HG02885 (cell line): ENCODE measurements around the gene GP2.
"Not testable (repeated sequence)": the region's sequence is repeated elsewhere in the genome, so short reads cannot be mapped to it uniquely, and the experiment has no call there.

Experiments used
- ATAC-seq: cut with Tn5 transposase; IDR thresholded peaks from one replicate; pipeline ENCODE4 v1.9.1; 2021; ENCODE audit warnings: mild to moderate bottlenecking; ENCODE audit not compliant: unreplicated experiment, poor library complexity

GP2 gene

GRCh38 chr16:20326321-20326720, 992 bp downstream of the GP2 start:
- ATAC-seq: no peak

DNA sequence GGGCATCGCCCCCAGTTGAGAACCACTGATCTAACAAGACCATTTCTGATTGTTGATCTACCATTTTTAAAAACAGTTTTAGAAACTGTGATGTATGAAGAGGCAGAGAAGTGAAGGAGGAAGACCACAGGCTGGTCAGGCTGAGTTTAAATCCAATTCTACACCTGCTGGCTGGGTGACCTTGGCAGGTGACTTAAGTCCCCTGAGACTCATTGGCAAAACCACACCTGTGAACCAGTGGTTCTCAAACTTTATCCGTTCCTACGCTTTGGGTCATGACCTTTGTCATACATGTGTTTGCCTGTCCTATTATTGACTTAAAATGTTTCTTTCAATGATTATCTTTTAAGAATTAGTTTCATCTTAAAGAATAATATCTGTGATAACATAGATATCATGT, 2.3 kb downstream of the GP2 start:
- ATAC-seq: no peak

GRCh38 chr16:20323591-20324117, 3.7 kb downstream of the GP2 start:
- no peak for ATAC-seq

DNA sequence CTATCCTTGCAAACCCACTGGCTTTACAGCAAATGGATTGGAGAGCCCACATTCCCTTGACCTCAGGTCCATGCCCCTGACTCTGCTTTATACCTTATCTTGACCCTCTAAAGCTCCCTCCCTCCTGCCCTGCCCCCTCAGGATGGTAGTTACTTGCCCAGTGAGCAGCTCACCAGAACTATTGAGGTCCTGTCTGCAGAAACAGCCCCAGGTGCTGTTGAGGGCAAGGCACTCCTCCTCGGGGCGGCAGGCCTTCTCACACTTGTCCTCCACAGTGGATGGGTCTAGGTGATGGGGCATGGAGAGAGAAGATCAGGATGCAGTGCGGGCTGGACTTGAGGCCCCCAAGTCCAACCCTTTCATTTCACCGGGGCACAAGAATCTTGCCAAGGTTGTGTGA, 4.6 kb downstream of the GP2 start:
- ATAC-seq: no peak

DNA sequence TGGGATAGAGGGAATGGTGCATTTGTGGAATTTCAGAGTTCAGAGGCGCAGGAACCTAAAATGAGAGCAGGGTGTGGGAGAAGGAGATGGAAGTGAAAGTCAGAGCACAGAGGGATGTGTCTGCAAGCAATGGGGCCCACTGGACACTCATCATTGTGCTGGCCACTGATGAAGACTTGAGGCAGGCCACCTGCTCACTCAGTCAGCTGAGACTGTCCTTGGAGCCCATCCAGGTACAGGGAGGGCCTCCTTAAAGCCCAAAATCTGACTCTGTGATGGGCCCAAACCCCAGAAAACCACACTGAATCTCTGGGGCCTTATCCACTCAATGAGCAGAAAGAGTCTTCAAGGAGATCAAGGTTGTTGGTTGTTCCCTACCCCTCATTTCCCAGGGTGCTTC, 5.6 kb downstream of the GP2 start:
- ATAC-seq: no peak

GRCh38 chr16:20321051-20321450, 6.3 kb downstream of the GP2 start:
- ATAC-seq: not testable (repeated sequence)

DNA sequence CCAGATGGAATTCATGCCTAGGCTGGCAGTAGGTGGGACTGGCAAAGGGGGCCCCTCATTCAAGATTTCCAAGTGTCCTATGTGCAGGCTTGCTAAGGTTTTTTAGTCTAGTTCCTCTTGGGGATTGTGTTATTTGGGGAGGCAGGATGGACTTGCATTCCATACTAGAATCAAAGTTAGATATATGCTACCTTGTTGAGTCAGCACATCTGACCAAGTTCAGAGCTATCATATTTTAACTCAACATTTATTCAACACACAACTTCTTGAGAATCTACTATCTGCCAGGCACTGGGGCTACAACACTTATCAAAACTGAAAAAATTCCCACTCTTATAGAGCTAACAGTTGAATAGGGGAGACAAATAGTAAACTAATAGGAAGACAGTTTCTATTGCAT, 6.7 kb downstream of the GP2 start:
- ATAC-seq: no peak

- no peak for ATAC-seq
Observed at GRCh38 chr16:20320178-20320577, 7.1 kb downstream of the GP2 start.

GRCh38 chr16:20319406-20319805, 7.9 kb downstream of the GP2 start:
- ATAC-seq: no peak

- no peak for ATAC-seq
Observed at GRCh38 chr16:20318437-20318836, 8.9 kb downstream of the GP2 start.

GRCh38 chr16:20318006-20318405, 9.3 kb downstream of the GP2 start:
- no peak for ATAC-seq

GRCh38 chr16:20317117-20317516, 10.2 kb downstream of the GP2 start:
- ATAC-seq: no peak

- no peak for ATAC-seq
Observed at GRCh38 chr16:20316715-20317114, 10.6 kb downstream of the GP2 start.

- ATAC-seq: no peak
Observed at GRCh38 chr16:20315764-20316163, 11.5 kb downstream of the GP2 start.

DNA sequence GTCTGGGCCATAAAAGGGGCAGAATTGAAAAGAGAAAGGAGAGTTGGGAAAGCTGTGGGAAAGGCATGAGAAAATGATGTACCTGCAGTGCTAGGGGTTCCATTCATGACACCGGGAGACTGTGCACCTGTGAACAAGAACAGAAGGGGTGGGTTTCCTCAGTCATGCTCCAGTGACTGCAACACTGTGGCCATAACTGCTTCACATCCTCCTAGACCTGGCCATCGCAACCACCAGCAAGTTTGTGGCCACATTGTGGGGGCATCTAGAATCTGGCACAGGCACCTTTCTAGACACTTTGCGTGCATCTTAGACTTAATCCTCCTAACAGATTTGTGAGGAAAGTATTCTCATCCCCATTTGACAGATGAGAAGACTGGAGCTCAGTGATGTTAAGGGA, 12.7 kb downstream of the GP2 start:
- no peak for ATAC-seq

- no peak for ATAC-seq
Observed at GRCh38 chr16:20313741-20314140, 13.6 kb downstream of the GP2 start.

DNA sequence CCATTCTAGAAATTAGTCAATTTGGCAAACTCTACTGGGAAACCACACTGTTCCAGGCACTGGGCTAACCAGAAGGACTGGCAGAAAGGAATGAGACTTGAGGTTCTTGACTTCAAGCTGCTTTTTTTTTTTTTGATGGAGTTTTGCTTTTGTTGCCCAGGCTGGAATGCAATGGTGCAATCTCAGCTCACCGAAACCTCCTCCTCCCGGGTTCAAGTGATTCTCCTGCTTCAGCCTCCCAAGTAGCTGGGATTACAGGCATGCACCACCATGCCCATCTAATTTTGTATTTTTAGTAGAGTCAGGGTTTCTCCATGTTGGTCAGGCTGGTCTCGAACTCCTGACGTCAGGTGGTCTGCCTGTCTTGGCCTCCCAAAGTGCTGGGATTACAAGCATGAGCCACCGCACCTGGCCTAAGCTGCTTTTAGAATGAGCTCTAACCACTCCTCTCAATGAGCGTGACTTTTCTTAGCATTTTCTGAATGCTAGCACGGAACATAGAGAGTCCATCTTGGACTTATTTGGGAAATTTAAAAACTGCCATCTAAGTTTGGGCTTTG, 14.7 kb downstream of the GP2 start:
- not testable (repeated sequence) for ATAC-seq

DNA sequence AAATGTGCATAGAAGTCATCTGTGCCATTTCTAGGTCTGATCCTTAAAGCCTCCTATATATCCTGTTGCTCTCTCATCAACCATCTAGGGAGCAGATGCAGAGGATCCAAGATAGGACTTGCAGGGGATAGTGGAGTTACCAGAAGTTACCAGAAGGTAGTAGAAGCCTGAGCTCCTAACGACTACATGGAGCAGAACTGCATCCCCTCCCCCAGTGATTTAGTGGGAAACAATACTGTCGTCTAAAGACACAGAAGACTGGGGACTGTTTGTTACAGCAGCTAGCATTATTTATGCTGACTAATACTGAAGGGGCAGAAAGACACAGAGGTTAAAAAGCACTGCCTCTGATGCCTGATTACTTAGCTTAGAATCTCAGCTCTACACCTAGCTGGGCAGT, 15.8 kb downstream of the GP2 start:
- no peak for ATAC-seq

- ATAC-seq: no peak
Observed at GRCh38 chr16:20310421-20311395, 16.6 kb downstream of the GP2 start.

GRCh38 chr16:20309786-20310185, 17.5 kb downstream of the GP2 start:
- no peak for ATAC-seq

- ATAC-seq: no peak
Observed at GRCh38 chr16:20308801-20309590, 18.3 kb downstream of the GP2 start.
